GM12875 (cell line): Measurements from ENCODE around the gene SSH3.

Experiments used
- H3K4me3 ChIP-seq: one replicate; pipeline ENCODE4 v1.5.1; 2011; ENCODE audit warnings: low read depth, low read length, control low read depth
- TF ChIP-seq, protein P1 (sequence below): IDR thresholded peaks from 2 replicates; pipeline ENCODE4 v1.5.1; 2011; ENCODE audit warnings: low read depth, mild to moderate bottlenecking, control low read depth, inconsistent platforms, low read length, moderate library complexity, borderline replicate concordance; ENCODE audit not compliant: insufficient read depth

Gene SSH3, protein sequence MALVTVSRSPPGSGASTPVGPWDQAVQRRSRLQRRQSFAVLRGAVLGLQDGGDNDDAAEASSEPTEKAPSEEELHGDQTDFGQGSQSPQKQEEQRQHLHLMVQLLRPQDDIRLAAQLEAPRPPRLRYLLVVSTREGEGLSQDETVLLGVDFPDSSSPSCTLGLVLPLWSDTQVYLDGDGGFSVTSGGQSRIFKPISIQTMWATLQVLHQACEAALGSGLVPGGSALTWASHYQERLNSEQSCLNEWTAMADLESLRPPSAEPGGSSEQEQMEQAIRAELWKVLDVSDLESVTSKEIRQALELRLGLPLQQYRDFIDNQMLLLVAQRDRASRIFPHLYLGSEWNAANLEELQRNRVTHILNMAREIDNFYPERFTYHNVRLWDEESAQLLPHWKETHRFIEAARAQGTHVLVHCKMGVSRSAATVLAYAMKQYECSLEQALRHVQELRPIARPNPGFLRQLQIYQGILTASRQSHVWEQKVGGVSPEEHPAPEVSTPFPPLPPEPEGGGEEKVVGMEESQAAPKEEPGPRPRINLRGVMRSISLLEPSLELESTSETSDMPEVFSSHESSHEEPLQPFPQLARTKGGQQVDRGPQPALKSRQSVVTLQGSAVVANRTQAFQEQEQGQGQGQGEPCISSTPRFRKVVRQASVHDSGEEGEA

DNA sequence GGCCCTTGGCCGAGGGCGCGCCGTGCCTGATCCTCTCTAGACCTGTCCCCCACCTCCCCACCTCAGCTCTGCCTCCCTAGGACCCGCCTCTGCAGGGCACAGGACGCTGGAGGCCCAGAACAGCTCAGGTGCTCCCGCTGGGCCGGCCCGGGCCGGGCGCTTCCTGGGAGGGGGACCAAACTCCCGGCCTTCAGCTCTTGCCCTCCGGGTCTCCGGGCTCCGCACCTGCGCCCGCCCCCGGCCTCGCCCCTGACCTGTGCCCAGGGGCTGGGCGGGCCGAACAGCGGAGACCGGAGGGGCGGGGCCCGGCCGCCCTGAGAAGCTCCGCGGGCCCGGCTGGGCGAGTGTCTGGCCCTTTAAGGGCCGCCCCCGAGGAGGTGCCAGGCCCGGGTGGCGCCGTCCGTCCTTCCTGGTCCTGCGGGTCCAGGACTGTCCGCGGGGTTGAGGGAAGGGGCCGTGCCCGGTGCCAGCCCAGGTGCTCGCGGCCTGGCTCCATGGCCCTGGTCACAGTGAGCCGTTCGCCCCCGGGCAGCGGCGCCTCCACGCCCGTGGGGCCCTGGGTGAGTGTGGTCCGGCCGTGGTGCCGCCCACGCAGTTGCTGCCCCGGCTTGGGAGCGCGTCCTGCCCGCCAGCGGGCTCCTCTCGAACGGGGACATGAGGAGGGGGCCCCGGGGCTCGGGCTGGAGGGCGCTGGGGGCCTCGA, at the start of gene SSH3:
SSH3 (plus strand) TSS at position 399 of the 703 bp plus-strand sequence; CDS start at position 495, 96 bp downstream.
- no peak within 1 kb of the TSS for H3K4me3 ChIP-seq
- TF ChIP-seq, protein P1, sequence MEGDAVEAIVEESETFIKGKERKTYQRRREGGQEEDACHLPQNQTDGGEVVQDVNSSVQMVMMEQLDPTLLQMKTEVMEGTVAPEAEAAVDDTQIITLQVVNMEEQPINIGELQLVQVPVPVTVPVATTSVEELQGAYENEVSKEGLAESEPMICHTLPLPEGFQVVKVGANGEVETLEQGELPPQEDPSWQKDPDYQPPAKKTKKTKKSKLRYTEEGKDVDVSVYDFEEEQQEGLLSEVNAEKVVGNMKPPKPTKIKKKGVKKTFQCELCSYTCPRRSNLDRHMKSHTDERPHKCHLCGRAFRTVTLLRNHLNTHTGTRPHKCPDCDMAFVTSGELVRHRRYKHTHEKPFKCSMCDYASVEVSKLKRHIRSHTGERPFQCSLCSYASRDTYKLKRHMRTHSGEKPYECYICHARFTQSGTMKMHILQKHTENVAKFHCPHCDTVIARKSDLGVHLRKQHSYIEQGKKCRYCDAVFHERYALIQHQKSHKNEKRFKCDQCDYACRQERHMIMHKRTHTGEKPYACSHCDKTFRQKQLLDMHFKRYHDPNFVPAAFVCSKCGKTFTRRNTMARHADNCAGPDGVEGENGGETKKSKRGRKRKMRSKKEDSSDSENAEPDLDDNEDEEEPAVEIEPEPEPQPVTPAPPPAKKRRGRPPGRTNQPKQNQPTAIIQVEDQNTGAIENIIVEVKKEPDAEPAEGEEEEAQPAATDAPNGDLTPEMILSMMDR = no peak

DNA sequence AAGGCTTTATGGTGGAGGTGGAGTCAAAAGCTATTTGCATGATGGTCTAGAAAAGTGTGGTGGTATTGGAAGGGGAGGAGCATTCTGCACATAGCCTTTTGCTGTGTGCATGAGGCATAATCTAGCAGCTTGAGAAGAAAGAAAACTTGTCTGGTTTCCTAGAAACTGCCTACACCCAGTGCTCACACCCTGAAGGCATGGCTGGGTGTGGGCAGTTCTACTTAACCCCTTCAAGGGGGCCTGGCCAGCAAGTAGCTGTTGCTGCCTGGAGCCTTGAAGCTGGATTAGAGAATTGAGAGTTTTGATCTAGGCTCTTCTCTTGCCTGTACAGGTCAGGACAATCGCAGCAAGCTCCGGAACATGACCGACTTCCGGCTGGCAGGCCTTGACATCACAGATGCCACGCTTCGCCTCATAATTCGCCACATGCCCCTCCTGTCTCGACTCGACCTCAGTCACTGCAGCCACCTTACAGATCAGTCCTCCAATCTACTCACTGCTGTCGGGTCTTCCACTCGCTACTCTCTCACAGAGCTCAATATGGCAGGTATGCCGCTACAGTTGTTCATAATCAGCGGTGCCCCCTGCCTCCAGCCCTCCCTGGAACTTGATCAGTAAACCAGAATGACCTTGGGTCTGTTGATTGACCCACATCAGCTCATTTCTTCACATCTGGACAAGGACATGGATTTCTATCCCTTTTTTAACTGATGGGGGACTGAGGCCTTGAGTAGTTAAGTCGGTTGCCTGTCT, 49.3 kb upstream of the SSH3 start:
- TF ChIP-seq, protein P1 = no peak
- no peak overlapping the region for H3K4me3 ChIP-seq

DNA sequence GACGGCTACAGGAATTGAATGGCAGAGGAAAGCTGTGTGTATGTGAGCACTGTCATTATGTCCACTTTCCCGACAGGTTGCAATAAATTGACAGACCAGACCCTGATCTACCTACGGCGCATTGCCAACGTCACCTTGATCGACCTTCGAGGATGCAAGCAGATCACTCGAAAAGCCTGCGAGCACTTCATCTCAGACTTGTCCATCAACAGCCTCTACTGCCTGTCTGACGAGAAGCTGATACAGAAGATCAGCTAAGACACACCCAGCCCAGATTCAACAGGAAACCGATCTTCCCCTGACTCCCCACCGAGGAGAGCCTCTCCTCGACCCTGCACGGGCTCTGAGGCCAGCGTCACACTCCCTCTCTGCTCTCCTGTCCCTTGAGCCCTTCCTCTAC, 48.5 kb upstream of the SSH3 start:
- no peak overlapping the region for H3K4me3 ChIP-seq
- TF ChIP-seq, protein P1 = no peak

DNA sequence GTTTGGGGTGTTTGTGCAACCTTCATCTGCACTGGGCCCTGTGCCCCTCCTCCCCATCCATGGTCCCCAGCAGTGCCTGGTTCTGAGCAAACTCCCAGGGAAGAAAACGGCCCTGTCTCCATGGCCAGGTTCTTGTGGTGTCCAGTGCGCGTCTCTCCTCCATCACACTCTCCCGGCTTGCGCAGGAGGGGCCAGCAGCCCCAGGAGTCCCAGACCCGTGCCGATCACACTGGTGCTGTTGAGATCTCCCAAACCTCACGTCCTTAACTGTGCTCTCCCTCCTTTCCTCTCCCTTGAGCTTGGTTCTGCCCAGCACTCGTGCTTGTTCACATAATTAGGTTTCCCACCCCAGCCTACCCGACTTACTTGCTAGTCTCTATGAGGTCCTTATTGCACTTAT, 48.0 kb upstream of the SSH3 start:
- no peak overlapping the region for H3K4me3 ChIP-seq
- TF ChIP-seq, protein P1 = no peak

DNA sequence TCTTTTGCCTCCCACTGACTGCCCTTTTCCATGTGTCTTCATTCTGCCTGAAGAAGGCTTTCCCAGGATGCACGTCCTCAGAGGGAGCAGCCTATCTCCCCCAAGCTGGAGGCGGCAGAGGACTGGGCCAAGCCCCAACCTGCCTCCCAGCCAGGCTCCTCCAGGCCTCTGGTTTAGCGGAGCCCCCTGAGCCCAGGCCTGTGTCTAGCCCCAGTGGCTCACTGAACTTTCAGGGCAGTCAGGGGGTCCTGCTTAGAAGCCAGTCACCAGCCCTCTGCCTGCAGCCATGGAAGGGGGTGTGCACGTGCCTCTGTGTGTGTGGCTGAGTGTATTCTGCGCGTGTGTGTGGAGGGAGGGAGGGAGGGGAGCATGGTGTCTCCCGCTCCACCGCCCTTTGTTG, 47.5 kb upstream of the SSH3 start:
- TF ChIP-seq, protein P1 = no peak
- H3K4me3 ChIP-seq = no peak overlapping the region

DNA sequence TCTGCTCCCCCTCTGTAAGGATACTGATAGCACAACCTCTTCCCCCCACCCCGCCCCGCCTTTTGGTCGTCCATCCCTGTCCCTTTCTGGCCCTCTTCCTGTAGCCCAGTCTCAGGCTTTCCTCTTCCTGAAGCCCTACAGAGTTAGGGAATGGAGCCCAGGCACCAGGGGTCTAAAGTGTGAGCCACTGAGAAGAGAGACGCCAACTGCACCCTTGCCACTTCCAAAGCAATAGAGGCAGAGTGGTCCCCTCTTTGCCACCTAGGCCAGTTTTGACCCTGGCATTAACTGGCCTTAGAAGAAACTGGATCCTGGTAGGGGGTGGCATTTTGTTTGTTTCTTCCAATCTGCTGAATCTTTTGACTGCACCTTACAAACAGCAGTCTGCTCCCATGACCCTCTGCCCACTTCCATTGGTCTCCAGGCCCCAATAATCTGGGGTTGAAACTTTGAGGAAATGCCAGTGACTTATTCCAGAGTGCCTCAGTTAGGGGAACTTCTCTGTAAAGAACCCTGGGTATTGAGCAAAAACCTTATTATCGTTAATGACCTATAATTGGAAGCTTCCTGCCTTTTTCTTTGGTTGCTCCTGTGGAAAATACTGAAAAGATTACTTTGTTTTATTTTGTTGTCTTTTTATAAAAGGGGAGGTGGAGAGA, 46.7 kb upstream of the SSH3 start:
- TF ChIP-seq, protein P1 = no peak
- no peak overlapping the region for H3K4me3 ChIP-seq
